Neural crest cell (in vitro differentiated cells): Measurements from ENCODE around the gene ZBED2. TPM values are rescaled to one million over a fixed set of nuclear protein-coding genes. Genes with fewer than 3 reads are reported as not detected.
"Not testable (repeated sequence)": the region's sequence is repeated elsewhere in the genome, so short reads cannot be mapped to it uniquely, and the experiment has no call there.

Experiments used
- DNase-seq: peaks from one replicate; pipeline ENCODE4 v3.0.0; 2021; ENCODE audit warnings: low read depth, mixed read lengths, low spot score
- H3K27ac Mint-ChIP-seq: one replicate; pipeline ENCODE4 v1.8.0; 2021; ENCODE audit warnings: mild to moderate bottlenecking, mixed read lengths; ENCODE audit not compliant: unreplicated experiment
- H3K27me3 Mint-ChIP-seq: 2 replicates; pipeline ENCODE4 v1.8.0; 2021; ENCODE audit warnings: low read depth, mild to moderate bottlenecking, mixed read lengths
- H3K36me3 Mint-ChIP-seq: 2 replicates; pipeline ENCODE4 v1.8.0; 2021; ENCODE audit warnings: low read depth, mild to moderate bottlenecking, mixed read lengths
- H3K4me1 Mint-ChIP-seq: 2 replicates; pipeline ENCODE4 v1.8.0; 2021; ENCODE audit warnings: mixed read lengths
- H3K4me3 Mint-ChIP-seq: one replicate; pipeline ENCODE4 v1.8.0; 2021; ENCODE audit warnings: mild to moderate bottlenecking, mixed read lengths
- H3K9me3 Mint-ChIP-seq: 2 replicates; pipeline ENCODE4 v1.8.0; 2021; ENCODE audit warnings: mixed read lengths
- CTCF ChIP-seq: fragments of 200-600 bp; sonication (generic); conservative IDR thresholded peaks from 2 replicates; pipeline ENCODE4 v1.5.0; 2021; ENCODE audit warnings: antibody characterized with exemption, mild to moderate bottlenecking
- total RNA-seq: library from RNA; stranded (reverse); gene quantifications from 2 replicates; pipeline ENCODE4 v1.2.1, GENCODE V29; 2021

The ZBED2 gene
- total RNA-seq, 1 donor from 2014 or later: not detected

- no peaks in the 10 kb centered on the region for H3K27me3 Mint-ChIP-seq
- no peaks in the 10 kb centered on the region for H3K36me3 Mint-ChIP-seq
- H3K9me3 Mint-ChIP-seq: no peaks in the 10 kb centered on the region
- no peak overlapping the region for H3K4me3 Mint-ChIP-seq
- TF ChIP-seq CTCF: no peak
- DNase-seq: no peak
- H3K27ac Mint-ChIP-seq: no peak overlapping the region
- no peaks in the 10 kb centered on the region for H3K4me1 Mint-ChIP-seq
Measured at GRCh38 chr3:111568355-111568754, 26.8 kb downstream of the ZBED2 start.

DNA sequence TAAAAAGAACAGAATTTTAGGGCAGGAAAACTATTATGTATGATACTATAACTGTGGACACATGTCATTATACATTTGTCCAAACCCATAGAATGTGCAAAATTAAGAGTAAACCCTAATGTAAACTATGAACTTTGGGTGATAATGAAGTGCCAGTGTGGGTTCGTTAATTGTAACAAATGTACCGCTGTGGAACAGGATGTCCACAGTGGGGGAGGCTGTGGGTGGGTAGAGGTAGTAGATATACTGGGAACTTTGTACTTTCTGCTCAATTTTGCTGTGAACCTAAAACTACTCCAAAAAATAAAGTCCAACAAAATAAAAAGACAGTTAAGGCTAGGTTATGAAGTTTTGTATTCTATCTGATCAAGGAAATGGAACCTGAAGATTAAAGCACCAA is 28.3 kb downstream of the ZBED2 start:
- TF ChIP-seq CTCF: no peak
- Mint-ChIP-seq H3K27ac (no peak overlapping the region), H3K4me1 (no peaks in the 10 kb centered on the region), H3K36me3 (no peaks in the 10 kb centered on the region), H3K27me3 (no peaks in the 10 kb centered on the region), H3K9me3 (no peaks in the 10 kb centered on the region), H3K4me3 (no peak overlapping the region)
- DNase-seq: no peak

DNA sequence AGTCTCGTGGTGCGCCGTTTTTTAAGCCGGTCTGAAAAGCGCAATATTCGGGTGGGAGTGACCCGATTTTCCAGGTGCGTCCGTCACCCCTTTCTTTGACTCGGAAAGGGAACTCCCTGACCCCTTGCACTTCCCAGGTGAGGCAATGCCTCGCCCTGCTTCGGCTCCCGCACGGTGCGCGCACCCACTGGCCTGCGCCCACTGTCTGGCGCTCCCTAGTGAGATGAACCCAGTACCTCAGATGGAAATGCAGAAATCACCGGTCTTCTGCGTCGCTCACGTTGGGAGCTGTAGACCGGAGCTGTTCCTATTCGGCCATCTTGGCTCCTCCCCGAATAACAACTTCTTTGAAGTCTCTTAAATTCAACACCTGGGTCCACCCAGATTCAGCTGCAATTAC is 33.2 kb downstream of the ZBED2 start:
- not testable (repeated sequence) for H3K4me3 Mint-ChIP-seq, H3K27me3 Mint-ChIP-seq, DNase-seq, H3K27ac Mint-ChIP-seq, H3K4me1 Mint-ChIP-seq, H3K9me3 Mint-ChIP-seq, H3K36me3 Mint-ChIP-seq

- H3K27ac Mint-ChIP-seq: no peak overlapping the region
- H3K36me3 Mint-ChIP-seq: no peaks in the 10 kb centered on the region
- H3K27me3 Mint-ChIP-seq: no peaks in the 10 kb centered on the region
- TF ChIP-seq CTCF: no peak
- H3K4me1 Mint-ChIP-seq: peaks cover 3% of the 10 kb centered on the region
- DNase-seq: no peak
- no peak overlapping the region for H3K4me3 Mint-ChIP-seq
- no peaks in the 10 kb centered on the region for H3K9me3 Mint-ChIP-seq
Measured at GRCh38 chr3:111548756-111549155, 46.4 kb downstream of the ZBED2 start.

DNA sequence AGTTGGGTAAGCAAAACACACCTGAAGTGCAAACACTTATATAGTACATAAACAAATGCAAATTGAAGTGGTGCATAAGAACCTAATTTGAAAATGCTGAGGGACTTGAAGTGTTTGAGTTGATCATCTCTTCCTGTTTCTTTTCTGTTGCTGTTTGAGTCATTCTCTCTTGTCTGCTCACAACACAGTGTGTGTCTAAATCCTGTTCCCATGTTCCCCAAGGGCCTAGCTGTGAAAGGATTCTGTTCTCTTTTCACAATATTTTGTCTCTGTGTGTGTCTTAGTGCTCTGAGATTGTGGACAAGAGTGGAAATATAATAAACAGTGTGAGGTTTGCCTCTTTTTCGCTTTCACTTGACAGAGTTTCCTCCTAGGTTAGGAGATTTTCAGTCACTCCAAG is 47.1 kb downstream of the ZBED2 start:
- Mint-ChIP-seq H3K27ac (no peak overlapping the region), H3K4me1 (peaks cover 3% of the 10 kb centered on the region), H3K4me3 (no peak overlapping the region), H3K27me3 (no peaks in the 10 kb centered on the region), H3K36me3 (no peaks in the 10 kb centered on the region), H3K9me3 (no peaks in the 10 kb centered on the region)
- DNase-seq: no peak
- TF ChIP-seq CTCF: no peak

DNA sequence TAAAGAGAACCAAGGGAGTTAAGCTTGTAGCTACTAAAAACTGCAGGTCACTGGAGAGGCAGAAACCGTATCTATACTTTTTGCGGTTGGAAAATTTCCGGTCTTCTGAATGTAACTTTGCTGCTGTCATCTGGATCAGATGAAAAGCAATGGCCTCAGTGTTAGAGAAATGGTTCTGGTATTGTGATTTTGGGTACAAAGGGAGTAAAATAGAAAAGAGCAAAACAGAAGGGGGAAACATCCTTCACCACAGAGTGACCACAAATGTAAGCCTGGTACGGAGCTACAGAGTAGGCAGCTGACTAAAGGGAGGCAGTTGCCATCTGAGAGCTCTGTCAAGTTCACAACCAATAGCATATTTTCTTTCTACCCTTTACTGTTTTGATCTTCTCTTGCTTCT is 47.5 kb downstream of the ZBED2 start:
- no peaks in the 10 kb centered on the region for H3K27me3 Mint-ChIP-seq
- no peaks in the 10 kb centered on the region for H3K9me3 Mint-ChIP-seq
- H3K27ac Mint-ChIP-seq: no peak overlapping the region
- peaks cover 3% of the 10 kb centered on the region for H3K4me1 Mint-ChIP-seq
- no peaks in the 10 kb centered on the region for H3K36me3 Mint-ChIP-seq
- no peak for DNase-seq
- no peak for TF ChIP-seq CTCF
- no peak overlapping the region for H3K4me3 Mint-ChIP-seq
